ENCODE data around the gene ARFGAP2. TPM values are rescaled to one million over a fixed set of nuclear protein-coding genes. Genes with fewer than 3 reads are reported as not detected.

ARFGAP2 gene
- total RNA-seq, 1 experiment from 2014 or later = 122 TPM

- Histone ChIP-seq H3K9me2 (ENCODE audit: insufficient read depth) (no peaks in the 10 kb centered on the region), H3K4me1 (replicated peaks; ENCODE audit: insufficient read depth) (peaks cover 12% of the 10 kb centered on the region), H4K20me1 (ENCODE audit: insufficient read depth) (peaks cover 27% of the 10 kb centered on the region), H2AFZ (no peak overlapping the region), H3K27ac (no peak overlapping the region), H3K4me3 (no peak overlapping the region), H3K36me3 (ENCODE audit: low read depth) (peaks cover 40% of the 10 kb centered on the region), H3F3A (ENCODE audit: insufficient read depth, low read depth) (peaks cover 19% of the 10 kb centered on the region), H3K79me2 (ENCODE audit: low read depth) (peaks cover 45% of the 10 kb centered on the region), H3K27me3 (ENCODE audit: insufficient read depth, low read depth) (no peaks in the 10 kb centered on the region), H3K9me3 (ENCODE audit: insufficient read depth, low read depth) (no peaks in the 10 kb centered on the region), H3K4me2 (no peak overlapping the region)
- TF ChIP-seq EZH2 (IDR thresholded peaks at IDR 0.05; ENCODE audit: low read depth) (no peak), CTCF (conservative IDR thresholded peaks at IDR 0.05) (no peak)
- intact Hi-C loops (cut with micrococcal nuclease; ENCODE audit: unreplicated experiment) = no loop called here
- BruUV-seq (replicated peaks) = no TSS peak
- CTCF ChIA-PET = no interaction called here
- POLR2A ChIA-PET (ENCODE audit: unreplicated experiment) = no interaction called here
- no peak for DNase-seq
Measured at GRCh38 chr11:47172740-47173336, 3.8 kb downstream of the ARFGAP2 start.

GRCh38 chr11:47171856-47172255 lies 4.8 kb downstream of the ARFGAP2 start:
- Histone ChIP-seq H3K79me2 (ENCODE audit: low read depth) (peaks cover 45% of the 10 kb centered on the region), H3F3A (ENCODE audit: insufficient read depth, low read depth) (peaks cover 19% of the 10 kb centered on the region; the same call in 1 of the 2 replicates), H3K4me1 (replicated peaks; ENCODE audit: insufficient read depth) (peaks cover 7% of the 10 kb centered on the region), H3K9me3 (ENCODE audit: insufficient read depth, low read depth) (no peaks in the 10 kb centered on the region), H2AFZ (no peak overlapping the region), H4K20me1 (ENCODE audit: insufficient read depth) (peaks cover 36% of the 10 kb centered on the region), H3K4me3 (no peak overlapping the region), H3K9me2 (ENCODE audit: insufficient read depth) (no peaks in the 10 kb centered on the region), H3K27me3 (ENCODE audit: insufficient read depth, low read depth) (no peaks in the 10 kb centered on the region), H3K36me3 (ENCODE audit: low read depth) (peaks cover 40% of the 10 kb centered on the region), H3K4me2 (no peak overlapping the region), H3K27ac (no peak overlapping the region)
- DNase-seq = no peak
- no TSS peak for BruUV-seq (replicated peaks)
- POLR2A ChIA-PET (ENCODE audit: unreplicated experiment) = no interaction called here
- TF ChIP-seq CTCF (conservative IDR thresholded peaks at IDR 0.05) = no peak
- TF ChIP-seq EZH2 (IDR thresholded peaks at IDR 0.05; ENCODE audit: low read depth) = no peak
- CTCF ChIA-PET = no interaction called here
- intact Hi-C loops (cut with micrococcal nuclease; ENCODE audit: unreplicated experiment) = no loop called here

GRCh38 chr11:47171061-47171838 lies 5.4 kb downstream of the ARFGAP2 start:
- H3K79me2 ChIP-seq (ENCODE audit: low read depth) = peaks cover 42% of the 10 kb centered on the region
- DNase-seq = no peak
- peaks cover 7% of the 10 kb centered on the region for H3K4me1 ChIP-seq (replicated peaks; ENCODE audit: insufficient read depth)
- intact Hi-C loops (cut with micrococcal nuclease; ENCODE audit: unreplicated experiment) = no loop called here
- no peaks in the 10 kb centered on the region for H3K9me2 ChIP-seq (ENCODE audit: insufficient read depth)
- BruUV-seq (replicated peaks) = no TSS peak
- H3K27ac ChIP-seq = no peak overlapping the region
- H3K4me2 ChIP-seq = no peak overlapping the region
- H3K9me3 ChIP-seq (ENCODE audit: insufficient read depth, low read depth) = no peaks in the 10 kb centered on the region
- H4K20me1 ChIP-seq (ENCODE audit: insufficient read depth) = peaks cover 40% of the 10 kb centered on the region
- peaks cover 43% of the 10 kb centered on the region for H3K36me3 ChIP-seq (ENCODE audit: low read depth)
- H3F3A ChIP-seq (ENCODE audit: insufficient read depth, low read depth) = peaks cover 19% of the 10 kb centered on the region; the same call in 1 of the 2 replicates
- H2AFZ ChIP-seq = no peak overlapping the region
- ChIA-PET CTCF (no interaction called here), POLR2A (ENCODE audit: unreplicated experiment) (no interaction called here)
- no peak for TF ChIP-seq CTCF (conservative IDR thresholded peaks at IDR 0.05)
- no peak for TF ChIP-seq EZH2 (IDR thresholded peaks at IDR 0.05; ENCODE audit: low read depth)
- H3K4me3 ChIP-seq = no peak overlapping the region
- no peaks in the 10 kb centered on the region for H3K27me3 ChIP-seq (ENCODE audit: insufficient read depth, low read depth)
